OCI-LY7 (cell line): ENCODE results near the gene MSL3. TPM values are rescaled to one million over a fixed set of nuclear protein-coding genes. Genes with fewer than 3 reads are reported as not detected.

Source experiments
- BruUV-seq: library from RNA; stranded (reverse); fragments of 400-500 nt; replicated peaks from 2 replicates; lab custom pipeline; 2021; lab: Mats Ljungman, UMichigan
- CTCF ChIA-PET: fragments of 300-600 bp; sonication (Branson Sonifier 250); formaldehyde crosslinking; loops from one replicate; lab custom pipeline; 2022; ENCODE audit warnings: antibody characterized with exemption; ENCODE audit not compliant: unreplicated experiment; lab: Charles Lee
- POLR2A ChIA-PET: fragments of 300-600 bp; sonication (Branson Sonifier 250); formaldehyde crosslinking; loops from one replicate; lab custom pipeline; 2022; ENCODE audit warnings: antibody characterized with exemption; lab: Charles Lee
- DNase-seq: peaks from one replicate; pipeline ENCODE4 v3.0.0-alpha.2; 2015; ENCODE audit warnings: low spot score
- H2AFZ ChIP-seq: fragments of 200-600 bp; sonication (generic), shearing (Covaris generic); 2 replicates; pipeline ENCODE4 v1.6.1; 2014; ENCODE audit warnings: mild to moderate bottlenecking, antibody characterized with exemption, low read length, moderate library complexity
- H3K27ac ChIP-seq: fragments of 200-600 bp; sonication (generic); 2 replicates; pipeline ENCODE4 v1.5.1; 2014; ENCODE audit warnings: mixed run types, low read depth, mild to moderate bottlenecking, moderate library complexity, low read length, inconsistent platforms; ENCODE audit not compliant: poor library complexity, severe bottlenecking
- H3K36me3 ChIP-seq: fragments of 200-600 bp; sonication (generic); 2 replicates; pipeline ENCODE4 v1.6.1; 2014; ENCODE audit warnings: mild to moderate bottlenecking, antibody characterized with exemption, low read length, moderate library complexity, mixed read lengths; ENCODE audit not compliant: insufficient read depth
- H3K4me1 ChIP-seq: fragments of 200-600 bp; sonication (generic); 2 replicates; pipeline ENCODE4 v1.5.1; 2014; ENCODE audit warnings: mild to moderate bottlenecking, low read length; ENCODE audit not compliant: insufficient read depth, poor library complexity, severe bottlenecking
- H3K4me2 ChIP-seq: fragments of 200-600 bp; sonication (generic); 2 replicates; pipeline ENCODE4 v1.6.1; 2014; ENCODE audit warnings: mild to moderate bottlenecking, low read length
- H3K4me3 ChIP-seq: fragments of 200-600 bp; sonication (generic); 2 replicates; pipeline ENCODE4 v1.5.1; 2014; ENCODE audit warnings: mild to moderate bottlenecking, low read depth, low read length; ENCODE audit not compliant: poor library complexity, severe bottlenecking
- H3K79me2 ChIP-seq: fragments of 200-600 bp; sonication (generic); 2 replicates; pipeline ENCODE4 v1.6.1; 2016; ENCODE audit warnings: low read depth, mild to moderate bottlenecking, low read length, moderate library complexity, mixed read lengths; ENCODE audit not compliant: insufficient read depth
- H3K9me2 ChIP-seq: fragments of 200-600 bp; sonication (generic); 2 replicates; pipeline ENCODE4 v1.6.1; 2016; ENCODE audit warnings: mild to moderate bottlenecking, low read length, mixed read lengths; ENCODE audit not compliant: insufficient read depth
- H3K9me3 ChIP-seq: fragments of 200-600 bp; sonication (generic); 2 replicates; pipeline ENCODE4 v1.6.1; 2014; ENCODE audit warnings: mild to moderate bottlenecking, mixed run types, low read length, mixed read lengths
- H4K20me1 ChIP-seq: fragments of 200-600 bp; sonication (generic); 2 replicates; pipeline ENCODE4 v1.6.1; 2014; ENCODE audit warnings: mild to moderate bottlenecking, antibody characterized with exemption, low read length, moderate library complexity, mixed read lengths; ENCODE audit not compliant: insufficient read depth
- EZH2phosphoT487 ChIP-seq: fragments of 200-600 bp; sonication (generic); IDR thresholded peaks from 2 replicates; pipeline ENCODE4 v1.6.1; 2018; ENCODE audit warnings: low read depth, borderline replicate concordance, mild to moderate bottlenecking, mixed run types, antibody characterized with exemption, low read length, moderate library complexity, mixed read lengths
- intact Hi-C: fragments of 100-400 bp; cut with micrococcal nuclease; formaldehyde crosslinking; loops from one replicate; pipeline ENCODE4 v1.10.0; 2022; ENCODE audit not compliant: unreplicated experiment
- total RNA-seq, 2 experiments: library from RNA; depleted of rRNA in 1 of 2; stranded (reverse); fragments of >200 nt in 1 of 2; shearing (Covaris generic) in 1 of 2; gene quantifications; 2 replicates each; pipeline ENCODE4 v1.2.3, GENCODE V29; 2014 to 2022
- TF ChIP-seq, protein P1 (sequence below): fragments of 200-600 bp; sonication (generic); conservative IDR thresholded peaks from 2 replicates; pipeline ENCODE4 v1.5.1; 2014; ENCODE audit warnings: mild to moderate bottlenecking, antibody characterized with exemption, low read length, moderate library complexity, mixed read lengths

The MSL3 gene
- total RNA-seq, 2 experiments from 2014 or later: 40.7 to 42.5 TPM

- ChIA-PET POLR2A (no interaction called here), CTCF (no interaction called here)
- H3K4me1 ChIP-seq: peaks cover 8% of the 10 kb centered on the region
- H3K27ac ChIP-seq: no peak overlapping the region
- H2AFZ ChIP-seq: no peak overlapping the region
- no peak for DNase-seq
- no peak overlapping the region for H3K4me3 ChIP-seq
- intact Hi-C loops: no loop called here
- BruUV-seq: no TSS peak
- H3K4me2 ChIP-seq: no peak overlapping the region
- no peaks in the 10 kb centered on the region for H4K20me1 ChIP-seq
- no peaks in the 10 kb centered on the region for H3K36me3 ChIP-seq
- no peaks in the 10 kb centered on the region for H3K9me2 ChIP-seq
- no peaks in the 10 kb centered on the region for H3K79me2 ChIP-seq
- TF ChIP-seq, protein P1, sequence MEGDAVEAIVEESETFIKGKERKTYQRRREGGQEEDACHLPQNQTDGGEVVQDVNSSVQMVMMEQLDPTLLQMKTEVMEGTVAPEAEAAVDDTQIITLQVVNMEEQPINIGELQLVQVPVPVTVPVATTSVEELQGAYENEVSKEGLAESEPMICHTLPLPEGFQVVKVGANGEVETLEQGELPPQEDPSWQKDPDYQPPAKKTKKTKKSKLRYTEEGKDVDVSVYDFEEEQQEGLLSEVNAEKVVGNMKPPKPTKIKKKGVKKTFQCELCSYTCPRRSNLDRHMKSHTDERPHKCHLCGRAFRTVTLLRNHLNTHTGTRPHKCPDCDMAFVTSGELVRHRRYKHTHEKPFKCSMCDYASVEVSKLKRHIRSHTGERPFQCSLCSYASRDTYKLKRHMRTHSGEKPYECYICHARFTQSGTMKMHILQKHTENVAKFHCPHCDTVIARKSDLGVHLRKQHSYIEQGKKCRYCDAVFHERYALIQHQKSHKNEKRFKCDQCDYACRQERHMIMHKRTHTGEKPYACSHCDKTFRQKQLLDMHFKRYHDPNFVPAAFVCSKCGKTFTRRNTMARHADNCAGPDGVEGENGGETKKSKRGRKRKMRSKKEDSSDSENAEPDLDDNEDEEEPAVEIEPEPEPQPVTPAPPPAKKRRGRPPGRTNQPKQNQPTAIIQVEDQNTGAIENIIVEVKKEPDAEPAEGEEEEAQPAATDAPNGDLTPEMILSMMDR: no peak
- no peak for TF ChIP-seq EZH2phosphoT487
- H3K9me3 ChIP-seq: no peaks in the 10 kb centered on the region
These were observed 4.4 kb upstream of the MSL3 start for GRCh38 chrX:11753668-11754067.

DNA sequence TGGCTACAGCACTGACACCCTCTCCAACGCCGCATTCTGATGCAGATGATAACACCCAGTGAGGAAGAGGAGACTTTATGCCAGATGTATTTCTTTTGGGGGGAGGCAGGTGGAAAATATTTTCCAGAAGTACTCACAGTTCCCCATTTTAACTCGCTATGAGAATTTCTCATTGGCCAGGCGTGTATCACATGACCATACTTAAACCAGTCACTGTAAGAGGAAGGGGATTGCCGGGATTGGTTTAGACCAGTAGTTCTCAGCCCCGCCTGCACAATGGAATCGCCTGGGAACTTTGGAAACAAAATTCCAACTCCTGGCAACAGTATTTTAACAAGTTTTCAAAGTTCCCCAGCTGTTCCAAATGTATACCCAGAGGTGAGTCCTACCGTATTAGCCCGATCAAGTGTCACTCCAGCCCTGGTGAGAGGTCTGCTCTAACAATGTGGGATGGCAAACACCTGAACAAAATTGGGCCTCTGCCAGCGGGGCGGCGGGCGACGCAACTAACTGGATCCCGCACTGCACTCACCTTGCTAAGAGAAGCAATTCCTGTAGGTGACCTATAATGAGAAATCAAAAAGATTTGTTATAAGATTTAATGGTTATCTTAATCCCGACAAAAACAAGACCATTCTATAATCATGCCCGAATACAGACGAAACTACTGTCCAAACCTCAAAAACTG lies 2.9 kb upstream of the MSL3 start:
- Histone ChIP-seq H3K36me3 (no peaks in the 10 kb centered on the region), H3K4me3 (no peak overlapping the region), H3K9me3 (no peaks in the 10 kb centered on the region), H3K9me2 (no peaks in the 10 kb centered on the region), H3K79me2 (peaks cover 2% of the 10 kb centered on the region; the same call in 1 of the 2 replicates), H3K27ac (no peak overlapping the region), H4K20me1 (no peaks in the 10 kb centered on the region), H3K4me1 (peaks cover 8% of the 10 kb centered on the region), H3K4me2 (no peak overlapping the region), H2AFZ (no peak overlapping the region)
- BruUV-seq: no TSS peak
- POLR2A ChIA-PET: no interaction called here
- TF ChIP-seq, protein P1: no peak
- intact Hi-C loops: loop anchor here (5.0 kb wide), 1 partner anchor 393 kb away; no protein-coding TSS in a partner anchor
- CTCF ChIA-PET: no interaction called here
- DNase-seq: no peak

DNA sequence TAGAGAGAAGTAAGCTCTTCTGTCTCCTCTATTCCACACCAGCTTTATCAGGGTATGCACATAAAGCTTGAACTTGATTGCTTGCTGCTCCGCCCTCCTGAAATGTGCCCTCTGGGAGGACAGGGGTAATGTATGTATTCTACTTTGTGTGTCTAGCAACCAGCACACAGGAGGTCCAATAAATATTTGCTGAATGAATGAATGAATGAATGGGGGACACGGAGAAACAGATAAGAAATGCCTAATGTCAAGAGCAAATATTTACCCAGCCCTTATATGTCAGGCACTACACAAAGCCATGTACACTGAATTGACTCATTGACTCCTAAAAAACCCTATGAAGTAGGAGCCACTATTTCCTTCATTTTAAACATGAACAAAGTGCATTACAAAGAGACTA lies 2.3 kb upstream of the MSL3 start:
- DNase-seq: no peak
- Histone ChIP-seq H3K27ac (no peak overlapping the region), H3K9me3 (no peaks in the 10 kb centered on the region), H4K20me1 (no peaks in the 10 kb centered on the region), H2AFZ (no peak overlapping the region), H3K36me3 (no peaks in the 10 kb centered on the region), H3K4me1 (peaks cover 8% of the 10 kb centered on the region), H3K4me3 (no peak overlapping the region), H3K4me2 (no peak overlapping the region), H3K79me2 (peaks cover 8% of the 10 kb centered on the region; the same call in 1 of the 2 replicates), H3K9me2 (no peaks in the 10 kb centered on the region)
- POLR2A ChIA-PET: no interaction called here
- intact Hi-C loops: loop anchor here (5.0 kb wide), 1 partner anchor 393 kb away; no protein-coding TSS in a partner anchor
- no peak for TF ChIP-seq EZH2phosphoT487
- TF ChIP-seq, protein P1: no peak
- CTCF ChIA-PET: no interaction called here
- no TSS peak for BruUV-seq
